OCI-LY1 (cell line): ENCODE data around the gene NME2.

Experiments
- CTCF ChIP-seq: fragments of 200-600 bp; sonication (generic), shearing (Covaris generic); IDR thresholded peaks from 2 replicates; pipeline ENCODE4 v1.5.1; 2017; ENCODE audit warnings: mild to moderate bottlenecking, antibody characterized with exemption, low read length, moderate library complexity, mixed read lengths
- EZH2 ChIP-seq: fragments of 200-600 bp; sonication (generic), shearing (Covaris generic); IDR thresholded peaks from 2 replicates; pipeline ENCODE4 v1.8.0; 2017; ENCODE audit warnings: borderline replicate concordance, mixed run types, mild to moderate bottlenecking, antibody characterized with exemption, low read length, moderate library complexity, mixed read lengths

- no peak for TF ChIP-seq CTCF
- TF ChIP-seq EZH2 = no peak
These were observed 17.0 kb upstream of the NME2 start for GRCh38 chr17:51149163-51149562.
